NCI-H2227 (cell line): ENCODE data around the gene NDUFAF3.
"Not testable (repeated sequence)": the region's sequence is repeated elsewhere in the genome, so short reads cannot be mapped to it uniquely, and the experiment has no call there.

Experiments
- DNase-seq: peaks from one replicate; lab custom pipeline; 2025; ENCODE audit not compliant: unreplicated experiment; lab: John Stamatoyannopoulos, UW

The NDUFAF3 gene

GRCh38 chr3:48999085-48999858 lies 22.6 kb upstream of the NDUFAF3 start:
- no peak for DNase-seq

GRCh38 chr3:49001155-49001554 lies 20.8 kb upstream of the NDUFAF3 start:
- DNase-seq, result no peak

GRCh38 chr3:49004352-49005302 lies 17.3 kb upstream of the NDUFAF3 start:
- no peak for DNase-seq

GRCh38 chr3:49005303-49005680 lies 16.6 kb upstream of the NDUFAF3 start:
- DNase-seq, result no peak

GRCh38 chr3:49005998-49006397 lies 15.9 kb upstream of the NDUFAF3 start:
- no peak for DNase-seq

- peak; percentile 26 for DNase-seq
Observed at GRCh38 chr3:49006408-49007067, 15.4 kb upstream of the NDUFAF3 start.

- DNase-seq, result peak; percentile 96
Observed at GRCh38 chr3:49007068-49007770, 14.7 kb upstream of the NDUFAF3 start, which contains the start of gene WDR6. Gene WDR6 (plus strand): TSS chr3:49007391. CDS start chr3:49007432, 41 bp downstream.

GRCh38 chr3:49007771-49008528 lies 14.0 kb upstream of the NDUFAF3 start:
- DNase-seq, result peak; percentile 90

GRCh38 chr3:49008627-49009026 lies 13.3 kb upstream of the NDUFAF3 start:
- not testable (repeated sequence) for DNase-seq

GRCh38 chr3:49009396-49009795 lies 12.5 kb upstream of the NDUFAF3 start:
- no peak for DNase-seq

- DNase-seq, result no peak
Observed at GRCh38 chr3:49012441-49013017, 9.4 kb upstream of the NDUFAF3 start.

GRCh38 chr3:49013113-49013737 lies 8.7 kb upstream of the NDUFAF3 start:
- DNase-seq, result no peak

- peak; percentile 19 for DNase-seq
Observed at GRCh38 chr3:49013738-49014660, 7.9 kb upstream of the NDUFAF3 start.

- no peak for DNase-seq
Observed at GRCh38 chr3:49015072-49015471, 6.8 kb upstream of the NDUFAF3 start.

- DNase-seq, result no peak
Observed at GRCh38 chr3:49015765-49016164, 6.2 kb upstream of the NDUFAF3 start.

- DNase-seq, result no peak
Observed at GRCh38 chr3:49016414-49017228, 5.3 kb upstream of the NDUFAF3 start.

- peak; percentile 64 for DNase-seq
Observed at GRCh38 chr3:49017229-49017970, 4.5 kb upstream of the NDUFAF3 start.
